SIG-M5 treated with dmso at 0.1 percent for 504 hours (cell line): ENCODE measurements around the gene LST1.

Source experiments
- DNase-seq: peaks from one replicate; lab custom pipeline; 2025; ENCODE audit not compliant: unreplicated experiment; lab: John Stamatoyannopoulos, UW

Gene LST1

DNA sequence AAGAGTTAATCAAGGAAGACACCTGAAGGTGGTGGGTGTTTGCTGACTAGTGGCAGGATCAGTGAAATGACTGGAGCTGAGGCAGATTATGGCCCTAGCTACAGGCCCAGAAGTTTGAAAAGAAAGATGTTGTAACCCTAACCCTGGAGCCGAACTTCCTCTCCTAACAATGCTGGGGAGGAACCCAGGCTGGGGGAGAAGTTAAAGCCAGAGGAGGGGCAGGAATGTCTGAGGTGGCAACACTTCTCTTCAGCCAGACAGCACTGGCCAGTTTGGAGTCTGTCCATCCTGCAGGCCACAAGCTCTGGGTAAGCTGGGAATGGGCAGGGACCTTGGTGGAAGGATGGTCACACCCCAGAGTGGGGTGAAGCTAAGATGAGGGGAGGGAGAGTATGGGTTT lies at the start of gene LST1:
Gene LST1 (plus strand): TSS at position 270 of the 400 bp plus-strand sequence. CDS start 1,023 bp downstream, outside the sequence.
- peak; percentile 97 for DNase-seq

DNA sequence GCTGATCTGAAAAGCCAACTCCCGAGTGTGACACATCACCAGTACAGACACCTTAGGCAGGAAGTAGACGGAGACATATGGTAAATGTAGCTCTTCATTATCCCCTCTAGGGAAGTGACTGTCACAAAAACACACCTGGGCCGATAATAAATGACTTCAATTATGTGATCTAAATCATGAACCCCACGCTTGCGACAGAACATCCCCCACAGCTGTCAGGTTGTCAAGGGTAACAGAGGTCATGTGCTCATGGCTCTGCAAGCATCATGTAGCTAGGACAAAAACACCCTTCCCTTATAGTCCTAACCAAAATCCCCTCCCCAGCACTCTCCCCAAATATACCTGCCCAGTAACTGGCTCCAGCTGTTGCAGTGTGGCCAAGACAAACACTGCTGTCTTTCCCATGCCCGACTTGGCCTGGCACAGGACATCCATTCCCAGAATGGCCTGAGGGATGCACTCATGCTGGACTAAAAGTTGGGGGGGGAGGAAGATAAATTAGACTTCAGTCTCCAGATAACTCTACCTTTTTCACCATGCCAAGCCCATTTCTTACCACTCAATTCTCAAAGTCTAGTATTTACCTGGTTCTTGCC lies 47.2 kb upstream of the LST1 start:
- no peak for DNase-seq

DNA sequence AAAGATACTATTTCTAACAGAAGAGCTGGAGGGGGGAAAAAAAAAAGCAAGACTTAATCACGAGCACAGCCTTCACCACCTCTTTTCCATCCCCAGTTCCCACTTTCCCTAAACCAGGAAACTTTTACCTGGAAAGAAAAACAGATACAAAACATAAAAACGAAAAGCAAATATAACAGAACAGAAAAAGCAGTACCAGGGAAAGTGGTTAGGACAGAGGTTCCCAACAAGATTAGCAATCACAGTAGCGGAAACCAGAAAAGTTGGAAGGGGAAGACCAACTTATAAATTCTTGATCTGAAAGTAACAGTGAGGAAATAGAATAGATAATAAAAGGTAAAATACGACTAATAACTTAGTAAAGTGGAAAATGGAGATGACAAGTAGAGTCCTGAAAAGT lies 45.4 kb upstream of the LST1 start:
- no peak for DNase-seq

DNA sequence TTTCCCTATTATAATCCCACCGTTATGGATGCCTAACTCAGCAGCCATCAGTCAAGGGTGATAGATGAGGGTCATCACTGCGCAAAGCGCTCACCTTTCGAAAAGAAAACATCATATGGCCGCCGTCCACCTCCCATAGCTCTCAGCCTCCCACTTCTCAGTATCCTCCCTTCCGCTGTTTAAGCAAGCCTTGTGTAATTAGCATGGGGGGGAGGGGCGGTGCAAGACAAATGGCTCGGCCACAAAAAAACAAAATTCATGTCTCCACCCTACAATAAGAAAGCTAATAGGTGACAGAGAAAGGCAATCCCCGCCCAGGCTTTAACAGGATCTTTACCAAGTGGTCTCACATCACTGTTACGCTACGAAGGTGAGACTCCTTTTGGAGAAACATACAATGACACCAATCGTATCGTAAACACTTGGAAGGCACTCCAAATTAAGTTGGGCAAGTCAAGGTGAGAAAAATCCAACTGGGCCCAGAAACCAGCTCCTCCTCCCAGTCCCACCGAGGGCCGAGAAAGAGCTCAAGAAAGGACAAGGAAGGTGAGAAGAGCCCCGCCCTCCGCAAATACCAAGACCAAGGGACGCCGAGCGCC lies 44.9 kb upstream of the LST1 start:
- peak; percentile 77 for DNase-seq

DNA sequence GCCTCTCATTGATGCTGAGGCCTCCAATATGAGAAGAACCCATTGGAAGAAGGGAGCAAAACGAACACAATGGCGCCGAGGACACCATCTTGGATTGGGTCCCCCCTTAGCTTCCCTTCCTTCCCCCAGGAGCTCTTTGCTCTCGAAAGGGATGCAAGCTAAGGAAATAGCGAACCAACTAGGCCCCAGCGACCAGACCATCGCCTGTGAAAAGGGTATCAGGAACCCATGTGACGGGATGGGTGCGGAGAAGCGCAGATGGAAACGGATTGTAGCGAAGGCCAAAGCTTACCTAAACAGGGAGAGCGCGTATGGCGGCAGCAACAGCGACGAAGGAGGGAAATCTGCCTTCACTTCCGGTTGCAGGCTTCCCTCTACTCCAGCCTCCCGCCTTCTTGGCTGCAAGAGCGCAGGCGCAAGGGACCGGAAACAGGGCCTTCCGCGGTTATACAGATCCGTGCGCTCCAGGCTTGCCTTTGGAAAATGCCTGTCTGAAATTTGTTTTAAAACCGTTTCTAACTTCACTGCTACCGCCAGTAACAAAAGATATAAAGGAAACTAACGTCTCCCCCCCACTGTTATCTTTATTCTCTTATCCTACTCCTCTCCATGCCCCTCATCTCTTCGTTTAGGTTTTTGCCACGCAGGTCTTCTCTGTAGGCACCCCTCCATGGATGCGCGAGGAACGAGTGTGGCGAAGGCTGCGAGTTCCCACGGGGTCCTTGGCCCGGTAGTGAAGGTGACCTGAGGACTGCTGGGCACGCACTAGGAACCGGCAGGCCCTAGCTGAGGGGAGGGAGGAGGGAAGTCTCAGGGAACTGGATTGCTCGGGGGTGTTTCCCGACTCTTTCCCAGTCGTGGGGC lies 44.2 kb upstream of the LST1 start, which contains the start of gene DDX39B:
Gene DDX39B (minus strand): TSS at position 346 of the 864 bp plus-strand sequence. CDS start 1,471 bp downstream, outside the sequence.
- DNase-seq = peak; percentile 96

DNA sequence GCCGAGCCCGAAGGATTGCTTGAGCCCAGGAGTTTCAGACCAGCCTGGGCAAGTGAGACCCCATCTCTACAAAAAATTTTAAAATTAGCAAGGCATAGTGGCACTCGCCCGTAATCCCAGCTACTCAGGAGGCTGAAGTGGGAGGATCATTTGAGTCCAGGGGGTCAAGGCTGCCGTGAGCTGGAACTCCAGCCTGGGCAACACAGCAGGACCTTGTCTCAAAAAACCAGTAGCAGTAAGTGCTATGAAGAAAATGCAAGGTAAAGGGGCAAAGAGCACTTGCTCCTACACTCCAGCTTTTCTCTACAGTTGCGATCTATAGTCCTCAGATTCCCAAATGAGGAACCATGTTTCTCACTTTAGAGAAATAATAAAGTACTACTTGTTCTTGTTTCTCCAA lies 42.4 kb upstream of the LST1 start:
- no peak for DNase-seq

DNA sequence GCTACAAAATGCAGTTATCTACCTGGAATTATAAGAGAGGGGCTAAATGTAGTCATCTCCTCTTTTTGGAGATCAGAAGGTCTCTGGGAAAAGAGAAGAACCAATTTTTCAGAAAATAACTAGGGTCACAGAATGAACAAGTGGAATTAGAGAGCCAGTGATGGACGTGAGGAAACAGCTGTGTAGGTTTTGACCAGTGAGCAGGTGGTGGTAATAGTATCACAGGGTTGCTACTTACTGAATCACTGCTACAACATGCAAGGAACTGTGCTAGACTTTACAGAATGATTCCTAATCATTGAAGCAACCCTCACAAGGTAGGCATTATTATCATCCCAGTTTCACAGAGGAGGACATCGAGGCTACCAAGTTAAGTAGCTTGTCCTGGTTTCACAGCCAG lies 41.4 kb upstream of the LST1 start:
- no peak for DNase-seq

DNA sequence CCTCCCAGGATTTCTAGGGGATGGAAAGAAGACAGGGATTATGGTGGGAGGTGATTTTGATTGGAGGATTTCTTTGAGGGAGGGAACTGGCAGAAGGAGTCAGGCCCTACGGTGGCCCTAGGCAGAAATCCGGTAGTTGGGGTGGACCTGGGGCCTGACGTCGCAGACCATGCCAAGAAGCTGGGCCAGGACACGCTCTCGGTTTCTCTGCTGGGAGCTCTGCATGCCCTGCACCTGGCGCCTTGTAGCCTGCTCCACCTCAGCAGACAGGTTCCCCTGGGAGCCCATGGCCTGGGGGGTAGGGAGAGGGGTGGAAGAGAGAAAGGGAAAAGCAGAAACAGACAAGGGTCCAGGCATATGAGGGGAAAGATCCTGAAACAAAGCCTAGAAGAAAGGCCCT lies 40.8 kb upstream of the LST1 start:
- DNase-seq = no peak

DNA sequence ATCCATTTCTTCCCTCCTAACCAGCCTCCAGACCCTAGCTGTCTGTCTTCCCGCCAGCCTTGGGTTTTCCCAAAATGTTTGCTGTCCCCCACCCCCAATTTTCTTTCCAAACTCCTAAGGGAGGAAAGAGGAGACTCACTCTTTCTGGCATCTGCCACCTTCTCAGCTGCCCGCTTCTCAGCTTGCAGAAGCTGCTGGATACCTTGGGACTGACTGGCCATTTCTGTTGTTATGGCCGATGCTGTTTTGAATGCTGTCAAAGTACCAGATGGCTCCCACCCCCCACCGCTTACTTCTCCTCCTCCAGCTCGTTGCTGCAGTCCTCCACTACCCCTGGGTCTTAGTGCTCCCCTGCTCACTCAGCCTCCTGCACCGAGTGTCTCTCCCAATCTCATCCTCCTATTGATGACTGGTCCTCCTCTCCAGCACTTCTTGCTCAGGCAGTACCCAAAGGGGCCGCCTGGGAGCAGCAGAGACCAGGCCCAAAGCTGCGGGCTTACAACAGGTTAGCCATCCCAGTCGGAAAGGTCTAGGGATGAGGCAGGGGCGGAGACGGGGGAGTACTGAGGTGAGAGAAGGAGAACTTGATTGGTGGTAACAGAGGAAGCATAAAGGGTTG lies 39.6 kb upstream of the LST1 start, which contains the start of gene ATP6V1G2:
Gene ATP6V1G2 (minus strand): TSS at position 270 of the 619 bp plus-strand sequence. CDS start 49 bp downstream, at position 221.
- peak; percentile 93 for DNase-seq

DNA sequence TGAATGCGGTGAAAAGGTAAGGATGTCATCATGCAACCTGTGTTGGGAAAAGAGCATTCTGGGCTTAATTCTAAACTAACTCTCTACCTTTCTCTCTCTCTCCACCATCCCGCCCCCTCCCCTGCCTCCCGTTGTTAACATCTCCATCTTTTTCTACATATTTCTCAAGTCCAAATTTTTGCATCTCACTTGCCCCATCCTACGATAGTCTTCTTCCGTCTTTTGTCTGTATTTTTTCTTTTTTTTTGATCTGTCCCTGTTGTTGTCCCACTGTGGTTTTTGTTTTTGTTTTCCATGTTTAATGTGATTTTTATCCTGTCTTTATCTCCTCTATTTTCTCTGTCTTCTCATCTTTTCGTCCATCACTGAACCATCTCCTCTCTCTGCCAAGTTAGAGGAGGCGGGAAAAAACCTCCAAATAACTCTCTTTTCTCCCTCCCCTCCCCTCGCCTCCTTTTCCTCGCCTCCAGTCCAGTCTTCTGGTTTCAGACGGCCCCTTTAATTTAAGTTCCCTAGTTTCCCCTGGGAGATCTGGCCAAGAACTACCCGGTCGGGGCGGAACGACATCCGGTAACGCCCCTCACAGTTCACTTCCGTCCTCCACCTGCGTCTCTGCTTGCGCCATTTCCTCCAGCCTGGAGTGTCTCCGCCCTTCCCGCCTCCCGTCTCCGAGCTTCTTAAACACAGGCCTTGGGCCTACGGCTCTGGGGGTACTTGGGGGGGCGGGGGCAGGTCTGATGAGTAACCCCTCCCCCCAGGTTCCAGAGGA lies 38.9 kb upstream of the LST1 start, which contains the start of gene NFKBIL1:
Gene NFKBIL1 (plus strand): TSS at position 651 of the 769 bp plus-strand sequence. CDS start 87 bp downstream, at position 738.
- peak; percentile 99 for DNase-seq

DNA sequence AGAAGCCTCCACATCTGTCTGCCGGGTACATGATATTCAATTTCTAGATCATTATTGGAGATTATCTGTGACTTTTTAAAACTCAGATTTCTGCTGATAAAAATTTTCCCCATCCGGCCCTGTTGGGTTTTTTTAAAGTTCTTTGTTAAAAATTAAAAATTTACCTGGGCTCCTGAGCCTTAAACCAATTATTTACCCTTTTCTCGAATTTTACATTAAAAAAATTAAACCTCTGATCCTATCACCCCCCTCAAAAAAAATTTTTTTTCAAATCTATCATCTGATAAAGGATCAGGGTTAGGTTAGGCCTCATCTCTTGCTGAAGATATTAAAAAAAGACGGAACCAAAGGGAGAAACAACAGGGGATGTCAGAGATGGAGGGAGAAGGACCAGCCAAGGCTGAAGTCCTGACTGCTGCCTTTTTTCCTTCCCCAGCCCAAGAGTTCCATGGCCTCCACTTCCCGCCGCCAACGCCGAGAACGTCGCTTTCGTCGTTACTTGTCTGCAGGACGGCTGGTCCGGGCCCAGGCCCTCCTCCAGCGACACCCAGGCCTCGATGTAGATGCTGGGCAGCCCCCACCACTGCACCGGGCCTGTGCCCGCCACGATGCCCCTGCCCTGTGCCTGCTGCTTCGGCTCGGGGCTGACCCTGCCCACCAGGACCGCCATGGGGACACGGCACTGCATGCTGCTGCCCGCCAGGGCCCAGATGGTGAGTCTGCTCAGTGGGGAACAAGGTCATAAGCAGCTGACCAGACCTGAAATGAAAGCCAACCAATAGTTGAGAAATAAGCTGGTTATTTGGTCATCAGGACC lies 38.1 kb upstream of the LST1 start:
- DNase-seq = no peak

DNA sequence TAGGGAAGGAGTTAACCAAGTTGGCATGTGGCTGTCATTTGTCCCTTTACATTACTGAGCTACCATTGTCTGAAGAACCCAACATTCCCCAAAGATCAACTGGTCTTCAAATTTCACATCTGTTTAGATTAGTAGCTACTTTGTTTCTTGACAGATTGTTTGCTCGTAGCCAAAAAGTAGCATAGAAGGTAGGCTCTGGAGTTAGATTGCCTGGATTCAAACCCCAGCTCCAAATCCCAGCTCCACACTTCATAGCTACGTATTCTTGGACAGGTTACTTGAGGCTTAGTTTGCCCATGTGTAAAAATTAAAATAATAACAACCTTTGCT lies 37.6 kb upstream of the LST1 start:
- no peak for DNase-seq

DNA sequence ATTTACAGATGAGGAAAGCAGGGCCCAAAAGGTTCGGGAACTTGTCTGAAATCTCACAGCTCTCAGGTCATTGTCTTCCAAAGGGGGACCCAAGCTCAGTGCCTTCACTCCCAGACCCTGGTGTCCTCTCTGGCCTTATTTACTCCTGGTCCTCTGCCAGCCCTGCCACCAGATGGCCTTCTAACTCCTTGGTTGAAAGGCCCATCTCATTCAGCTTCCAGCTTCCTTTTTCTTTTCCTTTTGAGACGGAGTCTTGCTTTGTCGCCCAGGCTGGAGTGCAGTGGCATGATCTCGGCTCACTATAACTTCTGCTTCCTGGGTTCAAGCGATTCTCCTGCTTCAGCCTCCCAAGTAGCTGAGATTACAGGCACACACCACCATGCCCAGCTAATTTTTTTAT lies 34.7 kb upstream of the LST1 start:
- peak; percentile 82 for DNase-seq

DNA sequence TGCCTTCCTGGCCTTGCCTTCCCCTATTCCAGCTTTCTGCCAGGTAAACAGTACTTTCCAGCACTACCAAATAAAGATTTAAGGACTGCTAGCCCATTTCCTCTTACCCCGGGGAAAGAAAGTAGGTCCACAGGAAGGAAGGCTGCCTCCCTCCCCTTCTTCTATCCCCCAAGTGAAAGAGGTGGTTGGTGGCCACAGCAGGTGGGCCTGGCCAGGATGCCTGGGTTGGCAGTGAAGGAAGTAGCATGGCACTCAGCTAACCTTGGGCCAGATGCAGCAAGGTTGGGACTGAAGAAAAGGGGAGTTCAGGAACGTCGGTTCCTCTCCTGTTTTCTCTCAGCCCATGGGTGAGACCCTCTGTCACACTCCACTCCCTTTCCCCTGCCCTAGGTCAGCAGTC lies 29.8 kb upstream of the LST1 start:
- DNase-seq = no peak

DNA sequence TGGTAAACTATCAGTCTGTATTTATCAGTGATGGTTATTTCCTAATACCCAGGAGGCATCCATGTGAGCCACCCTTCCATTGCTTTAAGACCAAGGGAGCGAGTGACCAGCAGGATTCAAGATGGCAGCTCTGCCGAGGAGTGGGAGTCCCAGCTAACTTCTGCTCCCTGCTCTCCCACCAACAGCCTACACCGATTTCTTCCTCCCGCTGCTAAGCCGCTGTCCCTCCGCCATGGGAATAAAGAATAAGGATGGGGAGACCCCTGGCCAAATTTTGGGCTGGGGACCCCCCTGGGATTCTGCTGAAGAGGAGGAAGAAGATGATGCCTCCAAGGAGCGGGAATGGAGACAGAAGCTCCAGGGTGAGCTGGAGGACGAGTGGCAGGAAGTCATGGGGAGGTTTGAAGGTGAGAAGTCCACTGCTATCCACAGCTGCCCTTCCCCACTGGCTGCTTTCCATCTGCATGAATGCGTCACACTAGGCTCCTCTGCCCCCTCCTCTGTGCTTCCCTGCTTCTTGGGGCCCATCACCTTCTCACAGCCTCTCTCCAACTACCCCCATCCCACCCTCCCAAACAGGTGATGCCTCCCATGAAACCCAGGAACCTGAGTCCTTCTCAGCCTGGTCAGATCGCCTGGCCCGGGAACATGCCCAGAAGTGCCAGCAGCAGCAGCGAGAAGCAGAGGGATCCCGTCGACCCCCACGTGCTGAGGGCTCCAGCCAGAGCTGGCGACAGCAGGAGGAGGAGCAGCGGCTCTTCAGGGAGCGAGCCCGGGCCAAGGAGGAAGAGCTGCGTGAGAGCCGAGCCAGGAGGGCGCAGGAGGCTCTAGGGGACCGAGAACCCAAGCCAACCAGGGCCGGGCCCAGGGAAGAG lies 28.4 kb upstream of the LST1 start:
- DNase-seq = no peak

DNA sequence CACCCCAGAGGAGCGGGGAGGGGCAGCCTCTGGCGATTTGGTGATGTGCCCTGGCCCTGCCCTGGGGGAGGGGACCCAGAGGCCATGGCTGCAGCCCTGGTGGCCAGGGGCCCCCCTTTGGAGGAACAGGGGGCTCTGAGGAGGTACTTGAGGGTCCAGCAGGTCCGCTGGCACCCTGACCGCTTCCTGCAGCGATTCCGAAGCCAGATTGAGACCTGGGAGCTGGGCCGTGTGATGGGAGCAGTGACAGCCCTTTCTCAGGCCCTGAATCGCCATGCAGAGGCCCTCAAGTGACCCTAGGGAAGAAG lies 27.8 kb upstream of the LST1 start:
- DNase-seq = no peak

DNA sequence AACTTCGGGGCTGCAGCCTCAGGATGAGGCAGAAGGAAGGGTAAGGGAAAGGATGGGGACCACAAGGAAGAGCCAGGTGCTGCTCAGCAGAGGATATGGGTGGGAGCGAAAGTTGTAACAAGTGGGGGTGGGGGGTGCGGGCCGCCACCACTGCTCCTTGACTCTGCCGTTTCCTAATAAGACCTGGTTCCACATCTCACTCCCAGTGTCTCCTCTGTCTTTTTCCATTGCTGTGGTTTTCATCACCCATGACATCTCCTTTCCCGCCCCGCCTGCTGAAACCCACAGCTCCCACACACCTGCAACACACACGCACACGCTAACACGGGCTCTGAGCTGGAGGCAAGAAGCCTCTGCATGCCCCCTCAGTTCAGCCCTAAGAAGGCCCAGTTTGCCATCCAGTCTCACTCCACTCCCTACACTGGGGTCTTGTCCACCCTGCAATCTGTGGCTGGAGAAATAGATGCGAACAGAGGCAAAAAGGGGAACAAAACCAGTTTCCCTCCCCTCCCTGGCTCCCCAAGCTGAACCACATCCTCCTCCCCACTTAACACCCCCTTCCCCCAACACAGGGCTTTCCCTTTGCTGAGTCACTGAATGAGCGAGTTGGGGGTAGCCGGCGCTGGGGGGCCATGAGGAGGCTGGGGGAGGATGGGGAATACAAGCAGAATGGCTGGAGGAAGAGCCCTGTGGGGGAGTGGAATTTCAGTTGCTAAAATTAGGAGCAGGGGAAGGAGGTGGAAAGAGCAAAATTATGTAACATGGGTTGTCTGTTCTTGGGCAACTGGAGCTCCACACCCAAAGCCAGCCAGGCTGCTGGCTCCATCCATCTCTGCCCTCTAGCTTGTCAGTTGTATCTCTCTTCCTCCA lies 27.2 kb upstream of the LST1 start:
- DNase-seq = peak; percentile 100

DNA sequence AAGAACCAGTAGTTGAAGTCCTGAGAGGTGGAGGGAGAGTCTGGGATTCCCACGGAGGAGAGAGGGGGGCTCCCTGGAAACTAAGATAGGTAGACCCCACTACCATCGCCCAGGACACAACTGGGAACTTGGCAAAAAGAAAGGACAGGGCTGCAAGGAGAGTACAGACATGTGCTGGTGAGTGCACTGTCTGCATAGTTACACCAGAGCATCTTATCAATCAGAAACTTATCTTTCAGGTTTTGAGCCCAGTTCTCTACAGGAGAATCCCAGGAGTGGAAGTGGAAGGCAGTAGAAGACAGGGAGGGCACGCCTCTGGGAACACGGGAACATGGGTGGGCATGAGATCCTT lies 26.5 kb upstream of the LST1 start:
- no peak for DNase-seq
